ENCODE measurements around the gene NUDC. TPM values are rescaled to one million over a fixed set of nuclear protein-coding genes. Genes with fewer than 3 reads are reported as not detected.
A peak's percentile ranks its signal among the peaks of the same experiment; 100 is the strongest.

The NUDC gene
- total and polyA plus RNA-seq, 2 of the 13 experiments (the other 11 are each of a cell fraction or from before 2014, with no cell fraction given) = 34.7 to 104 TPM

GRCh38 chr1:26970810-26971209 is 49.3 kb downstream of the NUDC start (continued):
- TF ChIP-seq, protein P1, sequence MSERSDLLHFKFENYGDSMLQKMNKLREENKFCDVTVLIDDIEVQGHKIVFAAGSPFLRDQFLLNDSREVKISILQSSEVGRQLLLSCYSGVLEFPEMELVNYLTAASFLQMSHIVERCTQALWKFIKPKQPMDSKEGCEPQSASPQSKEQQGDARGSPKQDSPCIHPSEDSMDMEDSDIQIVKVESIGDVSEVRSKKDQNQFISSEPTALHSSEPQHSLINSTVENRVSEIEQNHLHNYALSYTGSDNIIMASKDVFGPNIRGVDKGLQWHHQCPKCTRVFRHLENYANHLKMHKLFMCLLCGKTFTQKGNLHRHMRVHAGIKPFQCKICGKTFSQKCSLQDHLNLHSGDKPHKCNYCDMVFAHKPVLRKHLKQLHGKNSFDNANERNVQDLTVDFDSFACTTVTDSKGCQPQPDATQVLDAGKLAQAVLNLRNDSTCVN (CRISPR knock-in tag; IDR thresholded peaks at IDR 0.05; ENCODE audit: borderline replicate concordance) = no peak
- TF ChIP-seq, protein P2, sequence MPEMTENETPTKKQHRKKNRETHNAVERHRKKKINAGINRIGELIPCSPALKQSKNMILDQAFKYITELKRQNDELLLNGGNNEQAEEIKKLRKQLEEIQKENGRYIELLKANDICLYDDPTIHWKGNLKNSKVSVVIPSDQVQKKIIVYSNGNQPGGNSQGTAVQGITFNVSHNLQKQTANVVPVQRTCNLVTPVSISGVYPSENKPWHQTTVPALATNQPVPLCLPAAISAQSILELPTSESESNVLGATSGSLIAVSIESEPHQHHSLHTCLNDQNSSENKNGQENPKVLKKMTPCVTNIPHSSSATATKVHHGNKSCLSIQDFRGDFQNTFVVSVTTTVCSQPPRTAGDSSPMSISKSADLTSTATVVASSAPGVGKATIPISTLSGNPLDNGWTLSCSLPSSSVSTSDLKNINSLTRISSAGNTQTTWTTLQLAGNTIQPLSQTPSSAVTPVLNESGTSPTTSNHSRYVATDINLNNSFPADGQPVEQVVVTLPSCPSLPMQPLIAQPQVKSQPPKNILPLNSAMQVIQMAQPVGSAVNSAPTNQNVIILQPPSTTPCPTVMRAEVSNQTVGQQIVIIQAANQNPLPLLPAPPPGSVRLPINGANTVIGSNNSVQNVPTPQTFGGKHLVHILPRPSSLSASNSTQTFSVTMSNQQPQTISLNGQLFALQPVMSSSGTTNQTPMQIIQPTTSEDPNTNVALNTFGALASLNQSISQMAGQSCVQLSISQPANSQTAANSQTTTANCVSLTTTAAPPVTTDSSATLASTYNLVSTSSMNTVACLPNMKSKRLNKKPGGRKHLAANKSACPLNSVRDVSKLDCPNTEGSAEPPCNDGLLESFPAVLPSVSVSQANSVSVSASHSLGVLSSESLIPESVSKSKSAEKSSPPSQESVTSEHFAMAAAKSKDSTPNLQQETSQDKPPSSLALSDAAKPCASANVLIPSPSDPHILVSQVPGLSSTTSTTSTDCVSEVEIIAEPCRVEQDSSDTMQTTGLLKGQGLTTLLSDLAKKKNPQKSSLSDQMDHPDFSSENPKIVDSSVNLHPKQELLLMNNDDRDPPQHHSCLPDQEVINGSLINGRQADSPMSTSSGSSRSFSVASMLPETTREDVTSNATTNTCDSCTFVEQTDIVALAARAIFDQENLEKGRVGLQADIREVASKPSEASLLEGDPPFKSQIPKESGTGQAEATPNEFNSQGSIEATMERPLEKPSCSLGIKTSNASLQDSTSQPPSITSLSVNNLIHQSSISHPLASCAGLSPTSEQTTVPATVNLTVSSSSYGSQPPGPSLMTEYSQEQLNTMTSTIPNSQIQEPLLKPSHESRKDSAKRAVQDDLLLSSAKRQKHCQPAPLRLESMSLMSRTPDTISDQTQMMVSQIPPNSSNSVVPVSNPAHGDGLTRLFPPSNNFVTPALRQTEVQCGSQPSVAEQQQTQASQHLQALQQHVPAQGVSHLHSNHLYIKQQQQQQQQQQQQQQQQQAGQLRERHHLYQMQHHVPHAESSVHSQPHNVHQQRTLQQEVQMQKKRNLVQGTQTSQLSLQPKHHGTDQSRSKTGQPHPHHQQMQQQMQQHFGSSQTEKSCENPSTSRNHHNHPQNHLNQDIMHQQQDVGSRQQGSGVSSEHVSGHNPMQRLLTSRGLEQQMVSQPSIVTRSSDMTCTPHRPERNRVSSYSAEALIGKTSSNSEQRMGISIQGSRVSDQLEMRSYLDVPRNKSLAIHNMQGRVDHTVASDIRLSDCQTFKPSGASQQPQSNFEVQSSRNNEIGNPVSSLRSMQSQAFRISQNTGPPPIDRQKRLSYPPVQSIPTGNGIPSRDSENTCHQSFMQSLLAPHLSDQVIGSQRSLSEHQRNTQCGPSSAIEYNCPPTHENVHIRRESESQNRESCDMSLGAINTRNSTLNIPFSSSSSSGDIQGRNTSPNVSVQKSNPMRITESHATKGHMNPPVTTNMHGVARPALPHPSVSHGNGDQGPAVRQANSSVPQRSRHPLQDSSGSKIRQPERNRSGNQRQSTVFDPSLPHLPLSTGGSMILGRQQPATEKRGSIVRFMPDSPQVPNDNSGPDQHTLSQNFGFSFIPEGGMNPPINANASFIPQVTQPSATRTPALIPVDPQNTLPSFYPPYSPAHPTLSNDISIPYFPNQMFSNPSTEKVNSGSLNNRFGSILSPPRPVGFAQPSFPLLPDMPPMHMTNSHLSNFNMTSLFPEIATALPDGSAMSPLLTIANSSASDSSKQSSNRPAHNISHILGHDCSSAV (CRISPR knock-in tag; IDR thresholded peaks at IDR 0.05; ENCODE audit: borderline replicate concordance) = no peak
- TF ChIP-seq, protein P3, sequence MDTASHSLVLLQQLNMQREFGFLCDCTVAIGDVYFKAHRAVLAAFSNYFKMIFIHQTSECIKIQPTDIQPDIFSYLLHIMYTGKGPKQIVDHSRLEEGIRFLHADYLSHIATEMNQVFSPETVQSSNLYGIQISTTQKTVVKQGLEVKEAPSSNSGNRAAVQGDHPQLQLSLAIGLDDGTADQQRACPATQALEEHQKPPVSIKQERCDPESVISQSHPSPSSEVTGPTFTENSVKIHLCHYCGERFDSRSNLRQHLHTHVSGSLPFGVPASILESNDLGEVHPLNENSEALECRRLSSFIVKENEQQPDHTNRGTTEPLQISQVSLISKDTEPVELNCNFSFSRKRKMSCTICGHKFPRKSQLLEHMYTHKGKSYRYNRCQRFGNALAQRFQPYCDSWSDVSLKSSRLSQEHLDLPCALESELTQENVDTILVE (CRISPR knock-in tag; IDR thresholded peaks at IDR 0.05) = no peak
- TF ChIP-seq SMAD9 (CRISPR knock-in tag; IDR thresholded peaks at IDR 0.05) (no peak), STAG1 (CRISPR knock-in tag; IDR thresholded peaks at IDR 0.05) (peak; percentile 4; the same call in 1 of the 2 replicates), ERF (CRISPR knock-in tag; IDR thresholded peaks at IDR 0.05) (no peak)

All from HepG2 (cell line).